Measurements from ENCODE around the gene CLEC3B. TPM values are rescaled to one million over a fixed set of nuclear protein-coding genes. Genes with fewer than 3 reads are reported as not detected.

The CLEC3B gene
- total and polyA plus RNA-seq, 2 donors (not counting 3 experiments of a cell fraction or from before 2014, with no cell fraction given) = 1.8 TPM; not detected in 1

DNA sequence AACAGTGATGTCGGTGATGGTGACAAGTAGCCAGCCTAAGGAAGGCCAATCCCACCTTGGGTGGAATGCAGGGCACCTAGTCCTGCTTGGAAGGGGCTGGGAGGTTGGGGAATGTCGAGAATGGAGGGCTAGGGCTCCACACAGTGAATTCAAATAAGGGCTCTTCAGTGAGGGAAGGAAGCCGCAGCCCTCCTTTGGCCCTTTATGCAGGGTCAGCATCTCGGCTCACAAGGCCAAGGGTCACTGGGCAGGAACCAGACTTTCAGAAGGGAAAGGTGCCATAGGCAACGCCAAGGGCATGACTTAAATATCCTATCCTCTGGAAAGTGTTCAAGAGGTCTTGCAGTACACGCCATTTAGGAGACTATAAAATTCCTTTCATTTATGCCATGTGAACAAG, 56.9 kb downstream of the CLEC3B start:
- dilution Hi-C loops (cut with MboI; ENCODE audit: extremely low pct_ligation_motif_present, low sequenced_read_pairs) = no loop called here
- FAIRE-seq = no peak
- Histone ChIP-seq H3K4me1 (ENCODE audit: control insufficient read depth, extremely low read depth, insufficient read depth, low read length) (peaks cover 2% of the 10 kb centered on the region), H3K4me3 (replicated peaks in 1 of 3; ENCODE audit: insufficient read depth in 1 of 3, low read depth in 1 of 3, low read length in 3 of 3) (no peak overlapping the region), H3K27ac (ENCODE audit: insufficient read depth, low read depth, low read length) (no peak overlapping the region), H4K20me1 (replicated peaks; ENCODE audit: control insufficient read depth, extremely low read depth, insufficient read depth, low read length) (no peaks in the 10 kb centered on the region), H3K9me3 (replicated peaks; ENCODE audit: control insufficient read depth, insufficient read depth, low read length) (no peaks in the 10 kb centered on the region), H3K9me1 (replicated peaks; ENCODE audit: control insufficient read depth, extremely low read depth, insufficient read depth, low read length) (no peaks in the 10 kb centered on the region), H3K36me3 (ENCODE audit: control insufficient read depth in 2 of 2, extremely low read depth in 1 of 2, insufficient read depth in 2 of 2, low read length in 2 of 2) (no peaks in the 10 kb centered on the region), H2AFZ (ENCODE audit: low read depth, low read length) (no peak overlapping the region), H3K27me3 (ENCODE audit: control insufficient read depth in 2 of 2, insufficient read depth in 2 of 2, low read length in 2 of 2) (peaks cover 0 to 2% of the 10 kb centered on the region in 2 experiments), H3K9ac (replicated peaks; ENCODE audit: extremely low read depth, insufficient read depth, low read length) (no peak overlapping the region), H3K4me2 (ENCODE audit: insufficient read depth, low read length) (no peak overlapping the region), H3K79me2 (ENCODE audit: control insufficient read depth, insufficient read depth, low read length) (no peaks in the 10 kb centered on the region)
- CTCF ChIA-PET = no interaction called here
- BruUV-seq (replicated peaks) = no TSS peak
- intact Hi-C loops (cut with micrococcal nuclease) = no loop called here
- TF ChIP-seq EZH2 (IDR thresholded peaks at IDR 0.05; ENCODE audit: borderline replicate concordance, low read depth, low read length, severe bottlenecking) (no peak), CTCF (IDR thresholded peaks at IDR 0.05; ENCODE audit: extremely low read depth in 1 of 2, insufficient read depth in 1 of 2, low read depth in 1 of 2, low read length in 2 of 2) (no peak), MYC (IDR thresholded peaks at IDR 0.05; ENCODE audit: low read depth, low read length) (no peak), POLR2AphosphoS5 (IDR thresholded peaks at IDR 0.05; ENCODE audit: insufficient read depth, low read depth, low read length) (no peak), GATA2 (IDR thresholded peaks at IDR 0.05; ENCODE audit: insufficient read depth, insufficient read length, low read depth, low read length) (no peak), JUN (IDR thresholded peaks at IDR 0.05; ENCODE audit: borderline replicate concordance, insufficient read depth, insufficient read length, low read depth) (no peak), POLR2A (IDR thresholded peaks at IDR 0.05; ENCODE audit: low read depth, low read length) (no peak), FOS (IDR thresholded peaks at IDR 0.05; ENCODE audit: borderline replicate concordance, insufficient read depth, low read length) (no peak)
- TF ChIP-seq, protein P1, sequence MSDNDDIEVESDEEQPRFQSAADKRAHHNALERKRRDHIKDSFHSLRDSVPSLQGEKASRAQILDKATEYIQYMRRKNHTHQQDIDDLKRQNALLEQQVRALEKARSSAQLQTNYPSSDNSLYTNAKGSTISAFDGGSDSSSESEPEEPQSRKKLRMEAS (IDR thresholded peaks at IDR 0.05; ENCODE audit: insufficient read depth, insufficient read length) = no peak
- POLR2A ChIA-PET = no interaction called here
- DNase-seq (ENCODE audit: low read depth, low spot score) = no peak
